ENCODE results near the gene SLC7A8. TPM values are rescaled to one million over a fixed set of nuclear protein-coding genes. Genes with fewer than 3 reads are reported as not detected.

SLC7A8 gene
- polyA plus RNA-seq, 1 donor (not counting 4 experiments of a cell fraction or from before 2014, with no cell fraction given) = 29.1 TPM

GRCh38 chr14:23090254-23090636, 93.2 kb downstream of the SLC7A8 start:
- peaks cover 65% of the 10 kb centered on the region for H3K79me2 ChIP-seq (ENCODE audit: control insufficient read depth, insufficient read depth, low read length)
- H3K9me3 ChIP-seq (ENCODE audit: control insufficient read depth, low read depth, low read length) = no peaks in the 10 kb centered on the region
- DNase-seq (ENCODE audit: low read depth, low spot score) (no peak), FAIRE-seq (no peak)
- peaks cover 8% of the 10 kb centered on the region for H4K20me1 ChIP-seq (ENCODE audit: control insufficient read depth, extremely low read depth, insufficient read depth, low read length)
- H3K9ac ChIP-seq (ENCODE audit: control insufficient read depth, extremely low read depth, insufficient read depth, low read length) = no peak overlapping the region
- H3K27me3 ChIP-seq (ENCODE audit: control insufficient read depth, extremely low read depth, insufficient read depth, low read length) = no peaks in the 10 kb centered on the region
- no peak overlapping the region for H3K4me2 ChIP-seq (ENCODE audit: control insufficient read depth, extremely low read depth, insufficient read depth, low read depth, low read length)
- no peaks in the 10 kb centered on the region for H3K9me1 ChIP-seq (ENCODE audit: control insufficient read depth, extremely low read depth, insufficient read depth, low read length)
- no peak overlapping the region for H3K27ac ChIP-seq (ENCODE audit: control insufficient read depth, insufficient read depth, low read length)
- H2AFZ ChIP-seq (ENCODE audit: control insufficient read depth, low read length) = no peak overlapping the region
- H3K4me3 ChIP-seq (ENCODE audit: control insufficient read depth in 2 of 3, extremely low read depth in 1 of 3, insufficient read depth in 2 of 3, low read depth in 1 of 3, low read length in 3 of 3) = no peak overlapping the region
- H3K4me1 ChIP-seq (ENCODE audit: control insufficient read depth, extremely low read depth, insufficient read depth, low read length) = peaks cover 9% of the 10 kb centered on the region
- H3K36me3 ChIP-seq (ENCODE audit: control insufficient read depth in 2 of 2, extremely low read depth in 1 of 2, insufficient read depth in 2 of 2, low read length in 2 of 2) = peaks cover 18 to 52% of the 10 kb centered on the region in 2 experiments
- TF ChIP-seq EZH2 (IDR thresholded peaks at IDR 0.05; ENCODE audit: low read length) = no peak
- TF ChIP-seq, protein P1, sequence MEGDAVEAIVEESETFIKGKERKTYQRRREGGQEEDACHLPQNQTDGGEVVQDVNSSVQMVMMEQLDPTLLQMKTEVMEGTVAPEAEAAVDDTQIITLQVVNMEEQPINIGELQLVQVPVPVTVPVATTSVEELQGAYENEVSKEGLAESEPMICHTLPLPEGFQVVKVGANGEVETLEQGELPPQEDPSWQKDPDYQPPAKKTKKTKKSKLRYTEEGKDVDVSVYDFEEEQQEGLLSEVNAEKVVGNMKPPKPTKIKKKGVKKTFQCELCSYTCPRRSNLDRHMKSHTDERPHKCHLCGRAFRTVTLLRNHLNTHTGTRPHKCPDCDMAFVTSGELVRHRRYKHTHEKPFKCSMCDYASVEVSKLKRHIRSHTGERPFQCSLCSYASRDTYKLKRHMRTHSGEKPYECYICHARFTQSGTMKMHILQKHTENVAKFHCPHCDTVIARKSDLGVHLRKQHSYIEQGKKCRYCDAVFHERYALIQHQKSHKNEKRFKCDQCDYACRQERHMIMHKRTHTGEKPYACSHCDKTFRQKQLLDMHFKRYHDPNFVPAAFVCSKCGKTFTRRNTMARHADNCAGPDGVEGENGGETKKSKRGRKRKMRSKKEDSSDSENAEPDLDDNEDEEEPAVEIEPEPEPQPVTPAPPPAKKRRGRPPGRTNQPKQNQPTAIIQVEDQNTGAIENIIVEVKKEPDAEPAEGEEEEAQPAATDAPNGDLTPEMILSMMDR (optimal IDR thresholded peaks at IDR 0.05 in 1 of 3, IDR thresholded peaks at IDR 0.05 in 1 of 3, conservative IDR thresholded peaks at IDR 0.05 in 1 of 3; ENCODE audit: extremely low read depth in 1 of 3, insufficient read depth in 2 of 3, low read length in 3 of 3) = no peak
- dilution Hi-C loops (cut with MboI; ENCODE audit: extremely low pct_ligation_motif_present, low sequenced_read_pairs) = no loop called here

DNA sequence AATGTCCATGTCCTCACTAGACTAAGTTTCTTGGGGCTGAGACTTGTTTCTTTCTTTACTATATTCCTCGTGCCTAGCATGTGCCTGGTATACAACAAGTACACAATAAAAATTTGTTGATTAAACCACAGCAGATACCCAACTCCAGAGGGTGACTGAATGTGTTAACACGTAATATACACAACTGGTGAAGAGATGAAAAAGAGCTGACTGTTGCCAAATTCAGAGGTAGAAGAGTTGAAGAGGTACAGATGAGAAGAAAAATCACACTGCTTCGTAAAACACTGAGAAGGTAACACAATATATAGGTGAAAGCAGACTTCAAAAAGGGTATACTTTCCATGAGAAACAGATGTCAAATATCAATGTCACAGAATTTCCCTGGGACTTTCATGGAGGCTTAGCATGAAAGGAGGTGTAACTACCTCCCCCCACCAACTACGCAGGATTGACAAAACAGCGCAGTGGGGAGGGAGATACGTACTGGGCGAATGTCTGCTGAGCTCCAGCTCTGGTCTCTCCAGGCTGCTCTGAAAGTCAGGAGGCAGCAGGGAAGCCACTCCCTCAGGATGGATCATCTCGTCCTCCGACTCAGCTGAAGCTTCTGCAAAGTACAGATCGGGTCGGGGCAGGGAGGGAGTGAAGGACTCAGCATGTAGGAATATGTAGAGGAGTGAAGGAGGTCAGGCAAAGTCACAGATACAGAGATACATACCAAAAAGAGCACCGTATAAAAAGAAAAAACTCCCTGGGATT, 93.8 kb downstream of the SLC7A8 start:
- TF ChIP-seq, protein P1 (optimal IDR thresholded peaks at IDR 0.05 in 1 of 3, IDR thresholded peaks at IDR 0.05 in 1 of 3, conservative IDR thresholded peaks at IDR 0.05 in 1 of 3; ENCODE audit: extremely low read depth in 1 of 3, insufficient read depth in 2 of 3, low read length in 3 of 3) = no peak
- no peak for TF ChIP-seq EZH2 (IDR thresholded peaks at IDR 0.05; ENCODE audit: low read length)
- H3K9me3 ChIP-seq (ENCODE audit: control insufficient read depth, low read depth, low read length) = no peaks in the 10 kb centered on the region
- no peak overlapping the region for H2AFZ ChIP-seq (ENCODE audit: control insufficient read depth, low read length)
- H3K27ac ChIP-seq (ENCODE audit: control insufficient read depth, insufficient read depth, low read length) = no peak overlapping the region
- no peaks in the 10 kb centered on the region for H3K9me1 ChIP-seq (ENCODE audit: control insufficient read depth, extremely low read depth, insufficient read depth, low read length)
- DNase-seq (ENCODE audit: low read depth, low spot score) = no peak
- H3K4me3 ChIP-seq (ENCODE audit: control insufficient read depth in 2 of 3, extremely low read depth in 1 of 3, insufficient read depth in 2 of 3, low read depth in 1 of 3, low read length in 3 of 3) = no peak overlapping the region
- peaks cover 8% of the 10 kb centered on the region for H4K20me1 ChIP-seq (ENCODE audit: control insufficient read depth, extremely low read depth, insufficient read depth, low read length)
- dilution Hi-C loops (cut with MboI; ENCODE audit: extremely low pct_ligation_motif_present, low sequenced_read_pairs) = no loop called here
- no peaks in the 10 kb centered on the region for H3K27me3 ChIP-seq (ENCODE audit: control insufficient read depth, extremely low read depth, insufficient read depth, low read length)
- peaks cover 62% of the 10 kb centered on the region for H3K79me2 ChIP-seq (ENCODE audit: control insufficient read depth, insufficient read depth, low read length)
- H3K9ac ChIP-seq (ENCODE audit: control insufficient read depth, extremely low read depth, insufficient read depth, low read length) = no peak overlapping the region
- H3K4me2 ChIP-seq (ENCODE audit: control insufficient read depth, extremely low read depth, insufficient read depth, low read depth, low read length) = no peak overlapping the region
- FAIRE-seq = no peak
- H3K4me1 ChIP-seq (ENCODE audit: control insufficient read depth, extremely low read depth, insufficient read depth, low read length) = peaks cover 9% of the 10 kb centered on the region
- peaks cover 18 to 55% of the 10 kb centered on the region in 2 experiments for H3K36me3 ChIP-seq (ENCODE audit: control insufficient read depth in 2 of 2, extremely low read depth in 1 of 2, insufficient read depth in 2 of 2, low read length in 2 of 2)

Measured in keratinocyte (primary cell).